ENCODE results near the gene ZFPM1.

DNA sequence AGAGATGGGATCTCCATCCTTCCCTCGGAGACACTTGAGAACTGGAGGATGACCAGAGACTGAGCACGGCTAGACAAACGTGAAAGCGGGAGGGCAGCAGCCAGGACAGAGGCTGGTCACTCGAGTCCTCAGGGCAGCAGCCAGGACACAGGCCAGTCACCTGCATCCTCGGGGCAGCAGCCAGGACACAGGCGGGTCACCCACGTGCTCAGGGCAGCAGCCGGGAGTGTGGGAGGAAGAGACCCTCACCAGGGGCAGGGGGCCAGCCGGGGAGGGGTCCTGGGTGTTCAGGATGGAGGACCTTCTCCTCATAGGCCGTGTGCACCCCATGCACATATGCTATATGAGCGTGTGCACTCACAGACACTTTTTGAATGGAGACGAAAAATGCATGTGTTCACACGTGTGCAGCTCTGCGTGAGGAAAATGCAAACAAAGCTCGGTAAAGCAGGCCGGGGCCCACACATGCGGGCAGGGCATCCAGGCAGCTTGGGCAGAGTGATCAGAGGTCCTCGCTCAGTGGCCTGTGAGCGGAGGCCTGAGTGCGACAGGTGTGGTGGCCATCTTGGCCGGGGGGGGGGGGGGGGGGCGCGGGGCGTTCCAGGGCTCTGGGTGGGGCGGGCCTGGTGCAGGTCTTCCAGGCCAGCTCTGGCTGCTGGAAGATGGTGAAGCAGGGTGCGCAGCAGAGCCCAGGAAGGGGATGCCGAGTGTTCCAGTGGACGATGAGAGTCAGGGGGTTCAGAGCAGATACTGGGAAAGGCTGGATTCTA lies 43.6 kb upstream of the ZFPM1 start:
- TF ChIP-seq EZH2 (IDR thresholded peaks at IDR 0.05) (no peak), POLR2AphosphoS5 (IDR thresholded peaks at IDR 0.05; ENCODE audit: borderline replicate concordance, low read depth, low read length) (no peak), FOXP2 (optimal IDR thresholded peaks at IDR 0.05; ENCODE audit: control extremely low read depth, extremely low read length, insufficient read depth) (no peak)
